Measurements from ENCODE around the gene BGLAP.

BGLAP gene

DNA sequence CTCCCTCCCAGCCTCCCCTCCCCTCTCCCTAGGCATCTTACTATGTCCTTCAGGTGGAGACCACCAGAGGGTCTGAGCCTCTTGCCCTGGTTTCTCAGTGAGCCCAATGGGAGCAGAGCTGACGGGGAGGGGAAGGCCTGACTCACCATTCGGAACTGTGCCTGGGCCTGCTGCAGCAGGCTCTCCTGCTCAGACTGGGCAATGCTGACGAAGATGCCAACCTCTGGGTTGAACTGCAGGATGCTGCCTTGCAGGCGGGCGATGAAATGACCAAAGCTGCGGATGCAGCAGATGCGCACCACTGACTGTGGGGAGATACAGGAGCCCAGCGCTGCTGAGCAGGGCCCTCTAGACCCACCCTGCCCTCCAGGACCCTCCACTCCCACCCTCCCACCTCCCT lies 16.9 kb downstream of the BGLAP start:
- TF ChIP-seq, protein P1, sequence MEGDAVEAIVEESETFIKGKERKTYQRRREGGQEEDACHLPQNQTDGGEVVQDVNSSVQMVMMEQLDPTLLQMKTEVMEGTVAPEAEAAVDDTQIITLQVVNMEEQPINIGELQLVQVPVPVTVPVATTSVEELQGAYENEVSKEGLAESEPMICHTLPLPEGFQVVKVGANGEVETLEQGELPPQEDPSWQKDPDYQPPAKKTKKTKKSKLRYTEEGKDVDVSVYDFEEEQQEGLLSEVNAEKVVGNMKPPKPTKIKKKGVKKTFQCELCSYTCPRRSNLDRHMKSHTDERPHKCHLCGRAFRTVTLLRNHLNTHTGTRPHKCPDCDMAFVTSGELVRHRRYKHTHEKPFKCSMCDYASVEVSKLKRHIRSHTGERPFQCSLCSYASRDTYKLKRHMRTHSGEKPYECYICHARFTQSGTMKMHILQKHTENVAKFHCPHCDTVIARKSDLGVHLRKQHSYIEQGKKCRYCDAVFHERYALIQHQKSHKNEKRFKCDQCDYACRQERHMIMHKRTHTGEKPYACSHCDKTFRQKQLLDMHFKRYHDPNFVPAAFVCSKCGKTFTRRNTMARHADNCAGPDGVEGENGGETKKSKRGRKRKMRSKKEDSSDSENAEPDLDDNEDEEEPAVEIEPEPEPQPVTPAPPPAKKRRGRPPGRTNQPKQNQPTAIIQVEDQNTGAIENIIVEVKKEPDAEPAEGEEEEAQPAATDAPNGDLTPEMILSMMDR (IDR thresholded peaks at IDR 0.05; ENCODE audit: low read depth, low read length, missing control alignments), result no peak
- H3K4me3 ChIP-seq (replicated peaks; ENCODE audit: low read depth, low read length), result no peak overlapping the region
- DNase-seq (ENCODE audit: extremely low read depth, low read depth), result no peak

GRCh38 chr1:156259805-156260204 lies 17.8 kb downstream of the BGLAP start:
- TF ChIP-seq, protein P1 (IDR thresholded peaks at IDR 0.05; ENCODE audit: low read depth, low read length, missing control alignments), result peak; percentile 12
- no peak for DNase-seq (ENCODE audit: extremely low read depth, low read depth)
- no peak overlapping the region for H3K4me3 ChIP-seq (replicated peaks; ENCODE audit: low read depth, low read length)

DNA sequence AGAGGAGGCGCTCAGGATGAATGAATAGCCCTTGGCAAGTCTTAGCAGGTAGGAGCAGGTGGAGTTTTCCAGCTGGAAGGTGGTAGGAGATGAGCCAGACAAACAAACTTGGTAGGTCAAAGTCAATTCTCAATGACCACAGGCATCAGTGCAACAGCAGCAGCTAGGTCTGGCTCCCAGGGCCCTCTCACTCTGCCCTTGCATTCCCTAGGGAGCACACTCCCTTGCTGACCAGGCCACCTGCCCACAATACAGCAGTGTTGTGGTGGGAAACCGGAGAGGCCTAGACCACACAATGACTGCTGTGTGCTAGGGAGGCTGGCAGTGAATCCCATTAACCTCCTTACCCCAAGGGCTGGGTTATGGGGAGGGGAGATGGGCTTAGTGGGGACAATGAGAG lies 18.9 kb downstream of the BGLAP start:
- TF ChIP-seq, protein P1 (IDR thresholded peaks at IDR 0.05; ENCODE audit: low read depth, low read length, missing control alignments), result no peak
- no peak for DNase-seq (ENCODE audit: extremely low read depth, low read depth)
- H3K4me3 ChIP-seq (replicated peaks; ENCODE audit: low read depth, low read length), result no peak overlapping the region

- DNase-seq (ENCODE audit: extremely low read depth, low read depth), result no peak
- TF ChIP-seq, protein P1 (IDR thresholded peaks at IDR 0.05; ENCODE audit: low read depth, low read length, missing control alignments), result no peak
These were observed 20.7 kb downstream of the BGLAP start for GRCh38 chr1:156262461-156263287.

GRCh38 chr1:156263288-156263655 lies 21.3 kb downstream of the BGLAP start:
- DNase-seq (ENCODE audit: extremely low read depth, low read depth), result no peak

More at GRCh38 chr1:156262461-156263287, 20.7 kb downstream of the BGLAP start:
- no peak overlapping the region for H3K4me3 ChIP-seq (replicated peaks; ENCODE audit: low read depth, low read length)

GRCh38 chr1:156266051-156266450 lies 24.1 kb downstream of the BGLAP start:
- TF ChIP-seq, protein P1 (IDR thresholded peaks at IDR 0.05; ENCODE audit: low read depth, low read length, missing control alignments), result no peak
- DNase-seq (ENCODE audit: extremely low read depth, low read depth), result no peak
- no peak overlapping the region for H3K4me3 ChIP-seq (replicated peaks; ENCODE audit: low read depth, low read length)

More at GRCh38 chr1:156263288-156263655, 21.3 kb downstream of the BGLAP start:
- TF ChIP-seq, protein P1 (IDR thresholded peaks at IDR 0.05; ENCODE audit: low read depth, low read length, missing control alignments), result no peak
- no peak overlapping the region for H3K4me3 ChIP-seq (replicated peaks; ENCODE audit: low read depth, low read length)
